Gastroesophageal sphincter (tissue), 3 donors: ENCODE data around the gene PPARGC1A.

ENCODE experiments used
- POLR2A ChIP-seq, 2 donors: fragments of 450-650 bp; IDR thresholded peaks; one replicate each; pipeline ENCODE4 v1.6.1; 2017; ENCODE audit warnings: antibody characterized with exemption in 2 of 2, mild to moderate bottlenecking in 2 of 2, moderate library complexity in 1 of 2
- TF ChIP-seq, protein P1 (sequence below), 4 experiments: fragments of 200-600 bp in 2 of 4; fragments of 450-650 bp in 2 of 4; sonication (generic) in 1 of 4; IDR thresholded peaks; one replicate each; pipeline ENCODE4 v1.5.1; 2017 to 2019; ENCODE audit warnings: antibody characterized with exemption in 4 of 4, mild to moderate bottlenecking in 2 of 4, moderate library complexity in 2 of 4

- TF ChIP-seq, protein P1, sequence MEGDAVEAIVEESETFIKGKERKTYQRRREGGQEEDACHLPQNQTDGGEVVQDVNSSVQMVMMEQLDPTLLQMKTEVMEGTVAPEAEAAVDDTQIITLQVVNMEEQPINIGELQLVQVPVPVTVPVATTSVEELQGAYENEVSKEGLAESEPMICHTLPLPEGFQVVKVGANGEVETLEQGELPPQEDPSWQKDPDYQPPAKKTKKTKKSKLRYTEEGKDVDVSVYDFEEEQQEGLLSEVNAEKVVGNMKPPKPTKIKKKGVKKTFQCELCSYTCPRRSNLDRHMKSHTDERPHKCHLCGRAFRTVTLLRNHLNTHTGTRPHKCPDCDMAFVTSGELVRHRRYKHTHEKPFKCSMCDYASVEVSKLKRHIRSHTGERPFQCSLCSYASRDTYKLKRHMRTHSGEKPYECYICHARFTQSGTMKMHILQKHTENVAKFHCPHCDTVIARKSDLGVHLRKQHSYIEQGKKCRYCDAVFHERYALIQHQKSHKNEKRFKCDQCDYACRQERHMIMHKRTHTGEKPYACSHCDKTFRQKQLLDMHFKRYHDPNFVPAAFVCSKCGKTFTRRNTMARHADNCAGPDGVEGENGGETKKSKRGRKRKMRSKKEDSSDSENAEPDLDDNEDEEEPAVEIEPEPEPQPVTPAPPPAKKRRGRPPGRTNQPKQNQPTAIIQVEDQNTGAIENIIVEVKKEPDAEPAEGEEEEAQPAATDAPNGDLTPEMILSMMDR (IDR thresholded peaks at IDR 0.05): no peak
- TF ChIP-seq POLR2A (IDR thresholded peaks at IDR 0.05): no peak
Observed at GRCh38 chr4:23775694-23776093, 114.2 kb downstream of the PPARGC1A start.
